Right renal cortex interstitium (tissue), 3 donors: ENCODE data around the gene TEKT5. TPM values are rescaled to one million over a fixed set of nuclear protein-coding genes. Genes with fewer than 3 reads are reported as not detected.

ENCODE experiments used
- DNase-seq, 3 donors: peaks; one replicate each; pipeline ENCODE4 v3.0.0-alpha.2; 2013; ENCODE audit warnings: low read depth in 3 of 3, low spot score in 2 of 3
- polyA plus RNA-seq, 3 donors: library from polyadenylated mRNA; unstranded; fragments of 120-200 nt; gene quantifications; one replicate each; pipeline ENCODE4 v1.2.1, GENCODE V29; 2013; ENCODE audit not compliant: insufficient read length in 3 of 3

The TEKT5 gene
- polyA plus RNA-seq, 3 donors, result 0.10 to 0.24 (median 0.22) TPM

DNA sequence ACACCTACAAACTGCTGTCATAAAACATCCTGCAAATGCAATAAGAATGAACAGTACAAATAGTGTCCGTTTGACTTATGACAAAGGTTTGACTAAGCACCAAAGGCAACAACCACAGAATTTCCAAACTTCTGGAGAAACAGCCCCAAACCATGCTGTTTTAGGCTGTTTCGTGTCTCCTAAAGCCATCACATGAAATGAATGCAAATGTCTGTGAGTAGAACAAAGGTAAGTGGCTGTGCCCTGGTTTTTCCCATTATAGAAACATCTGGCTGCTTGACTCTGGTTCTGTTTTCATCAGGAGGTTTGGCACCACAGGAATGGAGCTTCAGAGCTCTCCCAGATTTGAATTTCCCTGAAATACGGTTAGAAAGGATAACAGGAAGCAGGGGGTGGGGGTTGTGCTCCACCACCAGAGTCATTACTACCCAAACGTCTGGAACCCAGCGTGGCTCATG lies 109.7 kb downstream of the TEKT5 start:
- no peak for DNase-seq

GRCh38 chr16:10583269-10583668 lies 111.5 kb downstream of the TEKT5 start:
- DNase-seq, result no peak

GRCh38 chr16:10581507-10581906 lies 113.2 kb downstream of the TEKT5 start:
- no peak for DNase-seq

DNA sequence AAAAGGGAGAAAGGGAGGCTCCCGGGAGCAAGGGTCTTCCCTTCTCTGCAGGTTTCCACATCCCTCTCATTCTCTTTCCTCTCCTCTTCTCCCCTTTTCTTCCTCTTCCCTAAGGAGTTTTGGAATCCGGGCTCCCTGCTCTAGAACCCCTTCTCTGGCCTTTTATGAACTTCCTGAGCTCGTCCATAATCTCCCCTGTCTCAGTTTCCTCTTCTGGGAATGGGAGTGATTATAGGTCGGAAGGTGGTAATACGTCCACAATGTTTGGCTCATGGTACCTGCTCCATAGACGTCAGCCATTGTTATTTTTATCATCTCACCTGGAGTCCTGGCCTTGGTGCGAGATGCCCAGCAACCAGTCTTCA lies 113.9 kb downstream of the TEKT5 start:
- DNase-seq, result no peak

DNA sequence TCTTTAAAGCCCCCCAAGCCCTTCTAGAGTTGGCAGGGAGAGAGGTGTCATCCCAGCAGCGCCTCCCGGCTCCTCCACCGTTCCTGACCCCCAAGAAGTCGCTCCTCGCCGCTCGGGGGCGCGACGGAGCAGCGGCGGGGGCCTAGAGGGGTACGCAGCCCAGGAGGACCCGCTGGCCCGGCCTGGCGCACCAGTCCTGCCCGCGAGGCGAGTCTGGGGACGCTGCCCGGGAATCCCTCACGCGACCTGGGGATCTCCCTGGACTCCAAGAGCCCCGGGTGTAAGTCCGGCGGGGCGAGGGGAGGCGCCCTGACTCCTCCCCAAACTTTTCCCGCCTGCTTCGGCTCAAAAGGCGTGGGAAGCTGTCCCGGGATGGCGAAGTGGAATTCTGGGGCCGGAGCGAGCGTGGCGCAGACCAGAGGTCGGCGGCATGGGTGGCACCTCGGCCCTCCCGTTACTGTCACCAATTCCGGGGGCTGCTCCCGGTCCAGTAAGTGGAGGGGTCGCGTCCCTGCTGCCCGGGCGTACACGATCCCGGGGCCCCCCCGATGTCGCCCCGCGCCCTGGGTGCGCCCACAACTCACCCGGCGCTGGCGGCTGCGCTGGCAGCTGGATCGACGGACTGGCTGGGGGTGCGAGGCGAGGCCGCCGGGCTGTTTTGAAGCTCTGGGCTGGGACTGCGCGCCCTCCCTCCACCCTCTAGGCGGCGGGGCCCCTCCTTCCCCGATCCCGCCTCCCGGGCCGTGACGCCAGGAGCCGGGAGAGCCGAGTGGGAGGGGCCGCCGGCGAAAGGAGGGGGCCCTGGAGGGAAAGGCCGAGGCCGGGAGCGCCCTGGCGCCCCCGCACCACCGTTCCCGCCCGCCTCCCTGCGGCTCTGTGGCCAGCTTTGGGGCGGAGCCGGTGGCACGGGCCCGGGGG lies 114.5 kb downstream of the TEKT5 start, which contains the start of gene EMP2:
Gene EMP2 (minus strand): TSS at position 634 of the 918 bp plus-strand sequence. CDS start 32,981 bp downstream, outside the sequence.
- DNase-seq, result peak in 2 of 3 donors; percentile 56 to 64

DNA sequence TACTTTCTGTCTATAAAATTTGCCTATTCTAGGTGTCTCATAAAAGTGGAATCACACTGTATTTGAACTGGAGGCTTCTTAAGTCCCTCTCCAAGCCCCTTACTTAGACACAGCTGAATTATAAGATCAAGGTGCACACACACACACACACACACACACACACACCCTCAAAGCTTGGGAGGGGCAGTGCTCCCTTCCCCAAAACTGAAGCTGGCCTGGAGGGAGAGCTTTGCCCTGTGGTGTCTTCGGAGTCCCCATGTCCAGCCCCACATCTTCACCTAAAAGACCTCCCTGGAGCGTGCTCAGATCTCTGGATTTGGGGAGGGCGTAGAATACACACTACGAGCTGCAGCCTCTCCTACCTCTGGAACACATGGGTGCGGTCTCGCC lies 115.2 kb downstream of the TEKT5 start:
- no peak for DNase-seq

DNA sequence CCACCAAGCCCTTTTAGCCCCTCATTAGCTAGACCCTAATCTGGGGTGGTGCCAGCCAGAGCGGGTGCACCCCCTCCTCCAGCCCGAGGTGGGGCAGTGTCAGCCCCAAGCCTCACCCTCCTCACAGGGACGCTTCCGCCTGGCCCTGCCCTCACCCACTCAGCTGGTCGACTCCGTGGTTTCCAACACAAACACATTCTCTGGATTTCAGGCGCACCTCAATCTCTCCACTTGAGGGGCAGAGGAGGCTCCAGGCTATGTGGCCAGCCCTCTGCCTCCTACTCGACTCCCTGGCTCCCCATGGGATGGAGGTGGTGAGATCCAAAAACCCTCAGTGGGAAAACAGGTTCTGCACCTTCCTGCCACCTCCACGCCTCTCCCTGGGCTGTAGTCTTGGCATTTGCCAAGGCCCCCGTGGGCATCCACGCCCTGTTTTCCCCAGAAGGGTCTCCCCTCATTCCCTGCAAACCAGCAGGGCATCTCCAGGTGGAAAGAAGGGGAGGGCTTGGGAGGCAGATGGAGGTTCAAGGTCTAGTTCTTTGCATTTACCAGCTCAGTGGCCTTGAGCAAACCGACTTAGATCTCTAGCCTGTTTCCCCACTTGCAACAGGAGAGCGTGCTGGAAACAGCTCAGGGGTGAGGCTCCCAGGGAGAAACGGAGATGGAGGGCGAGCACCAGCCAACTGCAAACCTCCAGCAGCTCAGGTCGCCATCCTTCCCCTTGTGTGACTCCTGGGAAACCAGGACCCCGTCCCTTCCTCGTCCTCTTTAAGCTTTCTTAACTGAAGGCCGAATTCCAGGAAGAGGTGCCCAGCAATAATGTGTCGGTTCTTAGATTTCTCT lies 116.0 kb downstream of the TEKT5 start:
- DNase-seq, result no peak

Other genes with a start within 250 kb of the TEKT5 start
- 10 to 100 TPM; 18.5 to 26.0 (median 24.2) TPM for gene EMP2, start 114.3 kb downstream of the TEKT5 start, polyA plus RNA-seq
- 10 to 100 TPM; 31.8 to 34.2 (median 33.0) TPM for gene NUBP1, start 48.9 kb upstream of the TEKT5 start, polyA plus RNA-seq
- gene TVP23A, start 123.9 kb upstream of the TEKT5 start, polyA plus RNA-seq, result 1 to 10 TPM; 2.6 to 3.9 (median 3.1) TPM
- 1 to 10 TPM; 4.9 to 6.3 (median 5.7) TPM for gene CIITA, start 182.3 kb upstream of the TEKT5 start, polyA plus RNA-seq
- gene DEXI, start 247.5 kb upstream of the TEKT5 start, polyA plus RNA-seq, result 10 to 100 TPM; 42.8 to 49.0 (median 44.3) TPM
- 10 to 100 TPM; 22.1 to 26.3 (median 23.3) TPM for gene CLEC16A, start 249.6 kb upstream of the TEKT5 start, polyA plus RNA-seq